Measurements from ENCODE around the gene SWI5. TPM values are rescaled to one million over a fixed set of nuclear protein-coding genes. Genes with fewer than 3 reads are reported as not detected.
A peak's percentile ranks its signal among the peaks of the same experiment; 100 is the strongest.
"Not testable (repeated sequence)": the region's sequence is repeated elsewhere in the genome, so short reads cannot be mapped to it uniquely, and the experiment has no call there.

Gene SWI5
- total RNA-seq, 1 experiment from 2014 or later: 18.0 TPM

- H3K27me3 Mint-ChIP-seq (ENCODE audit: insufficient read depth, unreplicated experiment): peaks cover 2% of the 10 kb centered on the region
- peaks cover 30% of the 10 kb centered on the region for H3K4me1 Mint-ChIP-seq (ENCODE audit: low read depth, unreplicated experiment)
- ChIA-PET POLR2A (interaction anchor here (0.5 to 1.6 kb wide), 10 partner anchors 9 to 1219 kb away, joined by 3 to 15 read pairs (median 4); partner anchors contain the start of genes CERCAM, SPTAN1 and URM1), CTCF (interaction anchor here (0.6 to 1.5 kb wide), 8 partner anchors 15 to 117 kb away, joined by 3 to 10 read pairs (median 6); no protein-coding TSS in a partner anchor)
- Histone ChIP-seq H3K36me3 (ENCODE audit: control insufficient read depth, insufficient read depth, low read length) (no peaks in the 10 kb centered on the region), H3K9me3 (no peaks in the 10 kb centered on the region), H3K4me3 (ENCODE audit: low read depth, low read length) (peak overlapping the region; percentile 69), H3K27me3 (replicated peaks; ENCODE audit: control insufficient read depth, insufficient read depth, low read length) (no peaks in the 10 kb centered on the region), H3K4me1 (peaks cover 5% of the 10 kb centered on the region)
- intact Hi-C loops (cut with micrococcal nuclease; ENCODE audit: unreplicated experiment): loop anchor here (1.0 kb wide), 3 partner anchors 26 to 63 kb away; no protein-coding TSS in a partner anchor
- H3K36me3 Mint-ChIP-seq (ENCODE audit: insufficient read depth, unreplicated experiment): peaks cover 59% of the 10 kb centered on the region
- BruUV-seq (replicated peaks): TSS peak; percentile 54
- DNase-seq: peak in 1 of 2 experiments; percentile 33
- TF ChIP-seq CTCF (IDR thresholded peaks at IDR 0.05; ENCODE audit: insufficient read depth in 1 of 2, low read depth in 1 of 2, low read length in 1 of 2, severe bottlenecking in 1 of 2, unreplicated experiment in 1 of 2): no peak
- H3K4me3 Mint-ChIP-seq (ENCODE audit: unreplicated experiment): peak overlapping the region; percentile 98
- no peaks in the 10 kb centered on the region for H3K9me3 Mint-ChIP-seq (ENCODE audit: unreplicated experiment)
- peak overlapping the region; percentile 97 for H3K27ac Mint-ChIP-seq (ENCODE audit: unreplicated experiment)
Measured at GRCh38 chr9:128276574-128277270, 646 bp downstream of the SWI5 start.

DNA sequence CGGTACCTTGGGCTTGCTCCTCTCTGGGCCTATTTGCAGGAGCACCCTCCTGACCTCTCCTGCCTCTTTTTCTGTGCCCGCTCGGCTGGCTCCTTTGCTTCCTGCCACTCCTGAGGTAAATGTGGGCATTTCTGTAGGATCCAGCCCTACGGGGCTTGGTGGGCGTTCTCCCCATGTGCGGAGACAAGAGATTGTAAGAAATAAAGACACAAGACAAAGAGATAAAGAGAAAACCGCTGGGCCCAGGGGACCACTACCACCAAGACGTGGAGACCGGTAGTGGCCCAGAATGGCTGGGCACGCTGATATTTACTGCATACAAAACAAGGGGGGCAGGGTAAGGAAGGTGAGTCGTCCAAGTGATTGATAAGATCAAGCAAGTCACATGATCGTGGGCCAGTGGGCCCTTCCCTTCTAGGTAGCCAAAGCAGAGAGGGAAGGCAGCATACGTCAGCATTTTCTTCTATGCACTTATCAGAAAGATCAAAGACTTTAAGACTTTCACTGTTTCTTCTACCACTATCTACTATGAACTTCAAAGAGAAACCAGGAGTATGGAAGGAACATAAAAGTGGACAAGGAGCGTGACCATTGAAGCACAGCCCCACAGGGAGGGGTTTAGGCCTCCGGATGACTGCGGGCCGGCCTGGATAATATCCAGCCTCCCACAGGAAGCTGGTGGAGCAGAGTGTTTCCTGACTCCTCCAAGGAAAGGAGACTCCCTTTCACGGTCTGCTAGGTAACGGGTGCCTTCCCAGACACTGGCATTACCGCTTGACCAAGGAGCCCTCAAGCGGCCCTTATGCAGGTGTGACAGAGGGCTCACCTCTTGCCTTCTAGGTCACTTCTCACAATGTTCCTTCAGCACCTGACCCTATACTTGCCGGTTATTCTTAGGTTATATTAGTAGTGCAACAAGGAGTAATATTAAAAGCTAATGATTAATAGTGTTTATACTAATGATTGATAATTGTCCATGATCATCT is 3.3 kb downstream of the SWI5 start:
- Mint-ChIP-seq H3K4me3 (ENCODE audit: unreplicated experiment) (peak overlapping the region; percentile 54), H3K36me3 (ENCODE audit: insufficient read depth, unreplicated experiment) (peaks cover 39% of the 10 kb centered on the region), H3K4me1 (ENCODE audit: low read depth, unreplicated experiment) (peaks cover 30% of the 10 kb centered on the region), H3K27ac (ENCODE audit: unreplicated experiment) (peak overlapping the region; percentile 36)
- H3K27me3 ChIP-seq (replicated peaks; ENCODE audit: control insufficient read depth, insufficient read depth, low read length); H3K36me3 ChIP-seq (ENCODE audit: control insufficient read depth, insufficient read depth, low read length); H3K4me3 ChIP-seq (ENCODE audit: low read depth, low read length); H3K27me3 Mint-ChIP-seq (ENCODE audit: insufficient read depth, unreplicated experiment); H3K4me1 ChIP-seq; H3K9me3 ChIP-seq; POLR2A ChIA-PET; H3K9me3 Mint-ChIP-seq (ENCODE audit: unreplicated experiment); BruUV-seq (replicated peaks); intact Hi-C loops (cut with micrococcal nuclease; ENCODE audit: unreplicated experiment): not testable (repeated sequence)
- peak; percentile 67 to 82 for DNase-seq
- CTCF ChIA-PET: interaction anchor here (0.6 kb wide), 1 partner anchor 141 kb away, joined by 3 read pairs; the partner anchor contains the start of gene CERCAM

GRCh38 chr9:128280084-128280622 is 4.1 kb downstream of the SWI5 start:
- TF ChIP-seq CTCF (IDR thresholded peaks at IDR 0.05; ENCODE audit: insufficient read depth in 1 of 2, low read depth in 1 of 2, low read length in 1 of 2, severe bottlenecking in 1 of 2, unreplicated experiment in 1 of 2): no peak
- peaks cover 42% of the 10 kb centered on the region for H3K36me3 Mint-ChIP-seq (ENCODE audit: insufficient read depth, unreplicated experiment)
- peak overlapping the region; percentile 54 for H3K4me3 Mint-ChIP-seq (ENCODE audit: unreplicated experiment)
- no peak overlapping the region for H3K4me3 ChIP-seq (ENCODE audit: low read depth, low read length)
- DNase-seq: no peak
- H3K9me3 Mint-ChIP-seq (ENCODE audit: unreplicated experiment): no peaks in the 10 kb centered on the region
- H3K27me3 ChIP-seq (replicated peaks; ENCODE audit: control insufficient read depth, insufficient read depth, low read length): no peaks in the 10 kb centered on the region
- peaks cover 30% of the 10 kb centered on the region for H3K4me1 Mint-ChIP-seq (ENCODE audit: low read depth, unreplicated experiment)
- intact Hi-C loops (cut with micrococcal nuclease; ENCODE audit: unreplicated experiment): no loop called here
- no TSS peak for BruUV-seq (replicated peaks)
- H3K27me3 Mint-ChIP-seq (ENCODE audit: insufficient read depth, unreplicated experiment): peaks cover 2% of the 10 kb centered on the region
- H3K9me3 ChIP-seq: no peaks in the 10 kb centered on the region
- ChIA-PET CTCF (interaction anchor here (0.6 kb wide), 1 partner anchor 141 kb away, joined by 3 read pairs; the partner anchor contains the start of gene CERCAM), POLR2A (no interaction called here)
- peaks cover 5% of the 10 kb centered on the region for H3K4me1 ChIP-seq
- peak overlapping the region; percentile 36 for H3K27ac Mint-ChIP-seq (ENCODE audit: unreplicated experiment)
- H3K36me3 ChIP-seq (ENCODE audit: control insufficient read depth, insufficient read depth, low read length): no peaks in the 10 kb centered on the region
